ENCODE measurements around the gene CXCL3. TPM values are rescaled to one million over a fixed set of nuclear protein-coding genes. Genes with fewer than 3 reads are reported as not detected.

Gene CXCL3
- total RNA-seq, 2 donors from 2014 or later: 17.5 to 20.2 TPM

DNA sequence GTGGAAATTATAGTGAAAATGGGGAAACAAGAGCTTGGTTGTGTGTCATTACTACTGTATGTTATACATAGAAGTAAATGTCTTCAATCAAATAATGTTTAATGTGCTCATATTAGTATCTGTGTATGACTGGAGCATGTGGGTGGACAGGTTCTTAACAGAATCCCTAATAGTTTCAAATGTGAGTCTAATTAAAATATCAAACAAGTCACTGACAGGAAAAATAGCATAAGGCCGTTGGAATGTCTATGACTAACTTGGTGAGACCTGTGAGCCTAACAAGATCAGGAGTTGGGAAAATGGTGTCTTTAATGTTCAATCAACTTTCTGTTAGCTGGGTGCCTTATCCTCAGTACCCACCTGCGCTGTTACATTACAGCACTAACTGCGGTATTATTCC lies 6.2 kb upstream of the CXCL3 start:
- Histone ChIP-seq H3K4me1 (peaks cover 3% of the 10 kb centered on the region), H3K27ac (no peak overlapping the region), H3K9ac (ENCODE audit: low read depth in 2 of 2, low read length in 2 of 2) (no peak overlapping the region), H3K36me3 (no peaks in the 10 kb centered on the region), H3K9me3 (no peaks in the 10 kb centered on the region), H3K4me3 (no peak overlapping the region), H3K27me3 (no peaks in the 10 kb centered on the region)
- TF ChIP-seq CTCF (IDR thresholded peaks at IDR 0.05): no peak
- no peak for DNase-seq
- intact Hi-C loops (cut with DNase I): no loop called here

DNA sequence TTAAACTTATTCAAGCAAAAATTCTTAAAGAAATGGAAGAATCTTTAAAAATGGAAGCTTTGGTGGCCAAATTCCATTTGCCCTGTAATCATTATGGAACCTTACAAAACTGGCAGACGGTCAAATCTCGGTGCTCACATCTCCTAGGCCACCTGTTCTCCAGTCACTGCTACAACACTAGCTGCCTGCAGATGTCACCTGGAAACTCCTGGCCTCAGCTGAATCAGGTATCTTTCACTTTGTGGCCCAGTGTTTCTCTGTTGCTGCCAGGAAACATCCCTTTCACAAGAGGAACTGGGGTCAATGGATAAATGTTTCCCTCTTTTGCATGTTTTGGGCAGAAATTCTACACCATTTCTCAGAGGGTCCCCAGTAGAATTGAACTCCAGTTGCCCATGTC lies 4.2 kb upstream of the CXCL3 start:
- Histone ChIP-seq H3K9ac (ENCODE audit: low read depth in 2 of 2, low read length in 2 of 2) (no peak overlapping the region), H3K27ac (no peak overlapping the region), H3K4me1 (peaks cover 3% of the 10 kb centered on the region), H3K36me3 (no peaks in the 10 kb centered on the region), H3K4me3 (no peak overlapping the region), H3K9me3 (no peaks in the 10 kb centered on the region), H3K27me3 (no peaks in the 10 kb centered on the region)
- DNase-seq: peak; percentile 49
- intact Hi-C loops (cut with DNase I): no loop called here
- no peak for TF ChIP-seq CTCF (IDR thresholded peaks at IDR 0.05)

DNA sequence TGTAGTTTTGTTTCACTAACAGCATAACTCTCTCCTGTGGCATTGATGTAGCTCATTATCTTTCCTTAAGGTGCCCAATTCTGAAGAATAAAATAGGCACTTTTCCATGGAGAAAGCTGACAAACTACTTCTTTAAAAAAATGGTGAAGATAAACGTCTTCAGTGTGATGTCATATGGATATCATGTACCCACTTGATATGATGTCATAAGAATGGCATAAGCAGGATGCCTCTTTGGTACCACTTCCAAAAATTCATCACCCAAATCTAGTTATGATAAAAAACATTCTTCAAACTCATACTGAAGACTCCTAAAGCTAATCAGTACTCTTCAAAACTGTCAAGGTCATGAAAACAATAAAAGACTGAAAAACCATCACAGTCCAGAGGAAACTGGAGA lies 2.9 kb upstream of the CXCL3 start:
- H3K27ac ChIP-seq: no peak overlapping the region
- H3K9ac ChIP-seq (ENCODE audit: low read depth in 2 of 2, low read length in 2 of 2): no peak overlapping the region
- no peak for TF ChIP-seq CTCF (IDR thresholded peaks at IDR 0.05)
- H3K36me3 ChIP-seq: no peaks in the 10 kb centered on the region
- no peaks in the 10 kb centered on the region for H3K9me3 ChIP-seq
- H3K4me3 ChIP-seq: no peak overlapping the region
- no peak for DNase-seq
- peaks cover 3% of the 10 kb centered on the region for H3K4me1 ChIP-seq
- intact Hi-C loops (cut with DNase I): no loop called here
- no peaks in the 10 kb centered on the region for H3K27me3 ChIP-seq

- Histone ChIP-seq H3K27me3 (no peaks in the 10 kb centered on the region), H3K4me3 (peak overlapping the region; percentile 59), H3K4me1 (no peaks in the 10 kb centered on the region), H3K27ac (peak overlapping the region; percentile 68), H3K9me3 (no peaks in the 10 kb centered on the region), H3K36me3 (no peaks in the 10 kb centered on the region), H3K9ac (ENCODE audit: low read depth in 2 of 2, low read length in 2 of 2) (peak overlapping the region in 1 of 2 donors; percentile 89)
- no peak for DNase-seq
- intact Hi-C loops (cut with DNase I): loop anchor here (5.0 kb wide), 1 partner anchor 172 kb away; the partner anchor contains the start of gene CXCL1
- TF ChIP-seq CTCF (IDR thresholded peaks at IDR 0.05): no peak
Measured at GRCh38 chr4:74039315-74039763, 850 bp upstream of the CXCL3 start.

DNA sequence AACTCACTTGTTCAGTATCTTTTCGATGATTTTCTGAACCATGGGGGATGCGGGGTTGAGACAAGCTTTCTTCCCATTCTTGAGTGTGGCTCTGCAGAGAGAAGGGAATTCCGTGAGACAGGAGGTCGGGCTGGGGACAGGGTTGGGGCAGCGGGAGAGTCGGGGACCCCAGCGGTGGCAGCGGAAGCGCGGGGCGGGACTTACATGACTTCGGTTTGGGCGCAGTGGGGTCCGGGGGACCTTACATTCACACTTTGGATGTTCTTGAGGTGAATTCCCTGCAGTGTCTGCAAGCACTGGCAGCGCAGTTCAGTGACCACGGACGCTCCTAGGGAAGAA lies 434 bp downstream of the CXCL3 start:
- no peaks in the 10 kb centered on the region for H3K27me3 ChIP-seq
- H3K9me3 ChIP-seq: no peaks in the 10 kb centered on the region
- H3K4me3 ChIP-seq: peak overlapping the region; percentile 59
- peak overlapping the region; percentile 68 for H3K27ac ChIP-seq
- intact Hi-C loops (cut with DNase I): loop anchor here (5.0 kb wide), 1 partner anchor 171 kb away; the partner anchor contains the start of gene CXCL1
- TF ChIP-seq CTCF (IDR thresholded peaks at IDR 0.05): no peak
- peak; percentile 34 for DNase-seq
- no peaks in the 10 kb centered on the region for H3K36me3 ChIP-seq
- H3K9ac ChIP-seq (ENCODE audit: low read depth in 2 of 2, low read length in 2 of 2): peak overlapping the region; percentile 82 to 89
- H3K4me1 ChIP-seq: no peaks in the 10 kb centered on the region

Measured in colonic mucosa (tissue), 4 donors.